ACC112 (cell line): ENCODE data around the gene CACNA1S.
A peak's percentile ranks its signal among the peaks of the same experiment; 100 is the strongest.

Experiments used
- H2AFZ ChIP-seq: fragments of 200-600 bp; sonication (generic); one replicate; pipeline ENCODE4 v1.6.0; 2017; ENCODE audit warnings: antibody characterized with exemption, low read length; ENCODE audit not compliant: unreplicated experiment
- H3K27ac ChIP-seq: fragments of 200-600 bp; sonication (generic); 2 replicates; pipeline ENCODE4 v1.5.1; 2014; ENCODE audit warnings: low read depth, mild to moderate bottlenecking, antibody characterized with exemption, low read length, moderate library complexity
- H3K27me3 ChIP-seq: fragments of 200-600 bp; sonication (generic); 2 replicates; pipeline ENCODE4 v1.6.1; 2014; ENCODE audit warnings: mild to moderate bottlenecking, antibody characterized with exemption, low read length, moderate library complexity, mixed read lengths; ENCODE audit not compliant: insufficient read depth
- H3K36me3 ChIP-seq: fragments of 200-600 bp; sonication (generic); 2 replicates; pipeline ENCODE4 v1.6.1; 2016; ENCODE audit warnings: mild to moderate bottlenecking, antibody characterized with exemption, low read length, moderate library complexity, mixed read lengths; ENCODE audit not compliant: insufficient read depth
- H3K4me1 ChIP-seq: fragments of 200-600 bp; sonication (generic); one replicate; pipeline ENCODE4 v1.6.1; 2016; ENCODE audit warnings: low read length, mixed read lengths; ENCODE audit not compliant: insufficient read depth, unreplicated experiment, control insufficient read depth
- H3K4me3 ChIP-seq: fragments of 200-600 bp; sonication (generic); 2 replicates; pipeline ENCODE4 v1.5.1; 2014; ENCODE audit warnings: mild to moderate bottlenecking, low read depth, low read length
- H3K79me2 ChIP-seq: fragments of 200-600 bp; sonication (generic); one replicate; pipeline ENCODE4 v1.6.0; 2016; ENCODE audit warnings: low read length; ENCODE audit not compliant: control insufficient read depth, unreplicated experiment, insufficient read depth

CACNA1S gene

DNA sequence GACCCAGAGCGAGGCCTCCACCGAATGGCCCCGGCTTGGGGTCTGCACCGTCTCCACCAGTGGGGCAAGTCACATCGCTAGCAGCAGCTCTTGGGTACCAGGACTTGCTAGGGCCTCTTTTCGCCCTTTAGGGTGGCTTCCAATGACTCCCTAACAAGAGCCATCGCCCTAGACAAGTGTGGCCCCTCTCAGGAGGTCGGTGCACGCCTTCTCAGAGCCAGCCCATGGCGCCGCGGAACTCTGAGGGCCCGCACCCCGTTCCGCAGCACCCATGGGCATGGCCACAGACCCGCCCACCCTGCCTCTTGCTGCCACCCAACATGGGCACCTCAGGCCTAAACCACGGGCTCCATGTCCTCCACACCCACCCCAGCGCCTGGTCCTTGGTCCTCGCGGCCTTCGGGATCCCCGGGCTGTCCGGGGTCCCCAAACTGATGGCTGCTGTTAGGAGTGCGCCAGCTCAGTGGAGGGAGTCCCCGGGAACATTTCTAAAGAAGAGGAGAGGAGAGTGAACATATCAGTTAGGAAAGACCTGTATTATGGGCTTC is 3.2 kb upstream of the CACNA1S start:
- Histone ChIP-seq H3K36me3 (no peaks in the 10 kb centered on the region), H3K4me1 (no peaks in the 10 kb centered on the region), H3K27me3 (peaks cover 31% of the 10 kb centered on the region), H3K27ac (no peak overlapping the region), H2AFZ (no peak overlapping the region), H3K4me3 (no peak overlapping the region), H3K79me2 (no peaks in the 10 kb centered on the region)

GRCh38 chr1:201114245-201115131 is 2.3 kb upstream of the CACNA1S start:
- H2AFZ ChIP-seq = peak overlapping the region; percentile 41
- peak overlapping the region; percentile 80 for H3K4me3 ChIP-seq
- no peaks in the 10 kb centered on the region for H3K79me2 ChIP-seq
- H3K27ac ChIP-seq = no peak overlapping the region
- H3K4me1 ChIP-seq = no peaks in the 10 kb centered on the region
- peaks cover 30% of the 10 kb centered on the region for H3K27me3 ChIP-seq
- H3K36me3 ChIP-seq = no peaks in the 10 kb centered on the region

- peak overlapping the region; percentile 80 for H3K4me3 ChIP-seq
- H3K27me3 ChIP-seq = peaks cover 24% of the 10 kb centered on the region
- H3K4me1 ChIP-seq = no peaks in the 10 kb centered on the region
- H3K27ac ChIP-seq = no peak overlapping the region
- H3K79me2 ChIP-seq = no peaks in the 10 kb centered on the region
- H3K36me3 ChIP-seq = no peaks in the 10 kb centered on the region
- no peak overlapping the region for H2AFZ ChIP-seq
Measured at GRCh38 chr1:201113451-201114244, 1.4 kb upstream of the CACNA1S start.

DNA sequence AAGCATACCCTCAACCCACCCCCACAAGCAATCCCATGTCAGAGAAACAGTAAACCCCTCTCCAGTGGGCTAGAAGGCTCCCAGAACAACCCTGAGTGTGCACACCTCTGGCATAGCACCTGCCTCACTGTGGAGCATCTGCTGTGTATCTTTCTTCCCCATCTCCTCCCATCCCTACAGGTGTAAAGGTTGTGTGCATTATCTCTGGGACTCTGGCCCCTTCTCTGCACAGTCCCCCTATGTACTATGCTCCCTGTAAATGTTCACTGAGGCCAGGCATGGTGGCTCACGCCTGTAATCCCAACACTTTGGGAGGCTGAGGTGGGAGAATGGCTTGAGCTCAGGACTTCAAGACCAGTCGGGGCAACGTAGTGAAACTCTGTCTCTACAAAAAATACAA is 700 bp upstream of the CACNA1S start:
- Histone ChIP-seq H3K4me1 (no peaks in the 10 kb centered on the region), H2AFZ (no peak overlapping the region), H3K79me2 (no peaks in the 10 kb centered on the region), H3K4me3 (no peak overlapping the region), H3K36me3 (no peaks in the 10 kb centered on the region), H3K27me3 (peaks cover 24% of the 10 kb centered on the region), H3K27ac (no peak overlapping the region)

- no peaks in the 10 kb centered on the region for H3K36me3 ChIP-seq
- no peak overlapping the region for H3K4me3 ChIP-seq
- no peak overlapping the region for H3K27ac ChIP-seq
- H3K79me2 ChIP-seq = no peaks in the 10 kb centered on the region
- peaks cover 24% of the 10 kb centered on the region for H3K27me3 ChIP-seq
- H2AFZ ChIP-seq = no peak overlapping the region
- no peaks in the 10 kb centered on the region for H3K4me1 ChIP-seq
Measured at GRCh38 chr1:201111672-201112071, 554 bp downstream of the CACNA1S start.

GRCh38 chr1:201111156-201111555 is 1.1 kb downstream of the CACNA1S start:
- Histone ChIP-seq H3K79me2 (no peaks in the 10 kb centered on the region), H3K4me1 (no peaks in the 10 kb centered on the region), H3K27me3 (peaks cover 22% of the 10 kb centered on the region), H3K36me3 (no peaks in the 10 kb centered on the region), H2AFZ (no peak overlapping the region), H3K27ac (no peak overlapping the region), H3K4me3 (no peak overlapping the region)

- no peaks in the 10 kb centered on the region for H3K79me2 ChIP-seq
- no peaks in the 10 kb centered on the region for H3K36me3 ChIP-seq
- no peak overlapping the region for H2AFZ ChIP-seq
- no peaks in the 10 kb centered on the region for H3K4me1 ChIP-seq
- peaks cover 16% of the 10 kb centered on the region; the same call in 1 of the 2 replicates for H3K27me3 ChIP-seq
- H3K4me3 ChIP-seq = no peak overlapping the region
- no peak overlapping the region for H3K27ac ChIP-seq
Measured at GRCh38 chr1:201110616-201111015, 1.6 kb downstream of the CACNA1S start.

DNA sequence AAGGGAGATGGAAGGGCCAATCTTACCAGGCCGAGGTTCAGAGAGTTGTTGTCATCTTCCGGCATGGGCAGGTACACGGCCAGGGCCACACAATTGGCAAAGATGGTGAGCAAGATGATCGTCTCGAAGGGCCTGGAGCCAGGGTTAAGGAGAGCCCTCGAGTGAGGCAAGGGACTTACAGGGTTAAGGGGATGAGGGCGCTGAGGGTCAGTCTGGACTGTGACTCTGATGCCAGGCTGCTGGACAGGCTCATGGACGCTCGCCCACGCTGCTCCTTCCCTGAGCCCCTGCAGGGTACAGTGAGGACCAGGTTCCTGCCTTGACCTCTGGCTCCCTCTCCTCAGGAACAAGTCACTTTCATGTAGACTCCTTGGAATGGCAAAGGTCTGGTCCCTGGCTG is 2.1 kb downstream of the CACNA1S start:
- Histone ChIP-seq H3K36me3 (no peaks in the 10 kb centered on the region), H2AFZ (no peak overlapping the region), H3K4me3 (no peak overlapping the region), H3K27me3 (peaks cover 12% of the 10 kb centered on the region; the same call in 1 of the 2 replicates), H3K4me1 (no peaks in the 10 kb centered on the region), H3K27ac (no peak overlapping the region), H3K79me2 (no peaks in the 10 kb centered on the region)

GRCh38 chr1:201109651-201110050 is 2.6 kb downstream of the CACNA1S start:
- H3K27me3 ChIP-seq = peaks cover 8% of the 10 kb centered on the region; the same call in 1 of the 2 replicates
- H2AFZ ChIP-seq = no peak overlapping the region
- no peak overlapping the region for H3K27ac ChIP-seq
- no peaks in the 10 kb centered on the region for H3K79me2 ChIP-seq
- H3K4me1 ChIP-seq = no peaks in the 10 kb centered on the region
- no peaks in the 10 kb centered on the region for H3K36me3 ChIP-seq
- no peak overlapping the region for H3K4me3 ChIP-seq

DNA sequence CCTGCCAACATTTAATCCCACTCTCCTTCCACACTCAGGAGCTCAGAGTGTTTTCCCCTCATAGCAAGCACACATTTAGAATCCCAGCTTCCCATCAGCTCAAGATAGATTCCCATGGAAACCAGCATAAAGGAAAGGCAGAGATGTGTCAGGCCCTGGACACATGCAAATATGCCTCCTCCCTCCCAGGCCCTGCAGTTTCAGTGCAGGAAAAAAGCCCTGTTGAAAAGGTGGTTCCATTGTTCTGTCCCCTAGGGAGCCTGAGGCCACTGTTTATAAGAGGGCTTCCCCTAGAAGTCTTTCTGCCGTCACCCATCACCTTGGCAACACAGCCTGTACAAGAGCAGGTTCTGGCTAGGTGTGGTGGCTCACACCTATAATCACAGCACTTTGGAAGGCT is 3.6 kb downstream of the CACNA1S start:
- H3K79me2 ChIP-seq = no peaks in the 10 kb centered on the region
- no peaks in the 10 kb centered on the region for H3K36me3 ChIP-seq
- no peak overlapping the region for H2AFZ ChIP-seq
- H3K27ac ChIP-seq = no peak overlapping the region
- peaks cover 16% of the 10 kb centered on the region for H3K27me3 ChIP-seq
- no peaks in the 10 kb centered on the region for H3K4me1 ChIP-seq
- H3K4me3 ChIP-seq = no peak overlapping the region
